NCI-H1105 (cell line): ENCODE results near the gene BAHCC1.

Experiments used
- DNase-seq: peaks from one replicate; lab custom pipeline; 2025; lab: John Stamatoyannopoulos, UW

The BAHCC1 gene

GRCh38 chr17:81367171-81367570, 28.1 kb upstream of the BAHCC1 start:
- no peak for DNase-seq

DNA sequence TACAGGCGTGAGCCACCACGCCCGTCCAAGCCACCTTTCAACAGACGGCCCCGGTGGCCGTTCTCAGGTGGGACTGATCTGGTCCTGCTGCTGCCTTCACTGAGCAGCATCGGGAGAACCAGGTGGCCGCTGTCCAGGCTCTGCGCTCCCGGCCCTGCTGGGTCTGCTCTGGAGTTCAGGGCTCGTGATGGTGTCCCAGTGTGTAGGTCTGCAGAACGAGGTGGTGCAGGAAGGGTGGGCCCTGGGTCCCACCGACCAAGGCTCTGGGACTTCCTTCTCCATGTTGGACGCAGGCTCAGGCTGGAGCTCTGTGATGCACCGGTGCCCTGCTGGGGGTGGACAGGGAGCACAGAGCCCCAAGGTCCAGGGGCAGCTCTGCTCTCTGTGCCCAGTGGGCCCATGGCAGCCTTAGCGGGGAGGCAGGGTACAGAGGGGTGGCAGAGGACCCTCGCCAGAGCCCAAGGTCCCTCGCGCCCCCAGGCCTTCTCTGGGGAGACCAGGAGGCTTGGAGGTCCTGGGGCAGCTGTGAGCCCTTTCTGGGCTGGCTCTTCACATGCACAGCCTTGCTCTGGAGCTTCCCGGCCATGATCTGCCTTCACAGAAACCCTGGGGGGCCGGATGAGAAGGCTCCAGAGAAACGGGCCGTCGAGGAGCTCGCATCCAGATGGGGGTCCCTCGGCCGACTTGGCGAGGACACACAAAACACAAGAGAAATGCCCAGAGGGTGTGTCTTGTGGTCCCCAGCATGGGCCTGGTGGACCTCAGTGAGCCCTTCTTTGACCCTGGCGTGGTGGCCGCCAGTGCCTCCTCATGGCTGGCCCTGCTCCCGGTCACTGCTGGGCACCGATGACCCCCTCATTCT, 26.9 kb upstream of the BAHCC1 start:
- no peak for DNase-seq

- DNase-seq = no peak
Measured at GRCh38 chr17:81370294-81370693, 25.0 kb upstream of the BAHCC1 start.

GRCh38 chr17:81371910-81372760, 23.1 kb upstream of the BAHCC1 start:
- DNase-seq = no peak

GRCh38 chr17:81373536-81374160, 21.6 kb upstream of the BAHCC1 start:
- DNase-seq = no peak

GRCh38 chr17:81374890-81375289, 20.4 kb upstream of the BAHCC1 start:
- no peak for DNase-seq

DNA sequence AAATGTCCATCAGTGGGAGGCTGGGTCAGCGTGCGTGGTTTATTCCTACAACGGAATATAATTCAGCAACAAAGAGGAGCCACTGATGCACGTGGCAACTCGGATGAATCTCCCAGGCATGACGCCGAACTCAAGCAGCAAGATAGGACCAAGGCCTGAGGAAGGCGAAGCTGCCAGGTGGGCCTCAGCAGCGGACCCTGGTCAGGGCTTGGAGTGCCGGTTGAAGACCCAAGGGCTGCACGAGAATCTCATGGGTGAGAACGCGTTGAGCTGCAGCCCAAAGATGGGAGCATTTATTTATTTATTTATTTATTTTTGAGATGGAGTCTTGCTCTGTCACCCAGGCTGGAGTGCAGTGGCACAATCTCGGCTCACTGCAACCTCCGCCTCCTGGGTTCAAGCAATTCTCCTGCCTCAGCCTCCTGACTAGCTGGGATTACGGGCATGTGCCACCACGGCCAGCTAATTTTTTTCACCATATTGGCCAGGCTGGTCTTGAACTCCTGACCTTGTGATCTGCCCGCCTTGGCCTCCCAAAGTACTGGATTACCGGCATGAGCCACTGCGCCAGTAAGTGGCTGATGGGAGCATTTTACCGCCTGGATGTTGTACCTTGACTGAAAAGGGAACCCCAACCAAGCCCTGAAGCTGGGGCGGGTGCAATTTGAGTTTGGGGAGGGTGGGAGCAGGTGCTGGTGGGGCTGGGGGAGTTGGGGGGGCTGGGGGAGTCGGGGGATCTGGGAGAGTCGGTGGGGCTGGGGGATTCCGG, 18.1 kb upstream of the BAHCC1 start:
- DNase-seq = no peak

GRCh38 chr17:81378941-81379511, 16.2 kb upstream of the BAHCC1 start:
- DNase-seq = no peak

DNA sequence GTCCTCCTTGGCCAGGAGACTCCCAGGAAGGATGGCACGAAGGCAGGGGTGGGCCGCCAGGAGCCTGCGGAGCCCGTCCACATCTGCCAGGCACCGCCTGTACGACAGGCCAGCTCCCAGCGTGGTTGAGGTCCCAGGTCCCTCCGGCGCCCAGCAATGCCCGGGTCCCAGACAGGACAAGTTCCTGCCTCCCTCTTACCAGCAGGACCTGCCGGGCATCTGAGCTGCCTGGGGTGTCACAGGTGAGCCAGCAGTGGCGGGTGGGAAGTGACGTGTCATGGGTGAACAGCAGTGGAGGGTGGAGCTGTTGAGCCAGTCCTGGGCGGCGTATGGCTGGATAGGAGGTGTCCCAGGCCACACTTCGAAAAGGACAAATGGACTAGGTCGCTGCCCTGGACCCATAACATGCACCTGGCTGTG, 15.7 kb upstream of the BAHCC1 start:
- no peak for DNase-seq

DNA sequence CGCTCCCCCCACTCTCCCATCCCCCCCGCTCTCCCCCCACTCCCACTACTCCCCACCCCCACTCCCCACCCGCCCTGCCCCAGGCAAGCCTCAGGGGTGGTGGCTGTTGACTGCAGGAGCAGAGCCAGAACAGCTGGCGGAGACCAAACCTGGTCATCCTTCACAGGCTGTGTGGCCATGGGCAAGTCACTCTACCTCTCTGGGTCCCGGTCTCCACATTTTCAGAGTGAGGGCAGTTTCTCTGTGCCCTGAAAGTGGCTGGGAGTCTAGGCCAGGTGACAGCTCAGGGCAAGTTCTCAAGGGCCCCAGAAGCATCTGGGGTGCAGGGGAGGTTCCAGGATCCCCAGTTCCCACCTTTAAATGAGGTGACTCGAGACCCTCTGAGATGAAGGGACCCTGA, 15.1 kb upstream of the BAHCC1 start:
- no peak for DNase-seq

DNA sequence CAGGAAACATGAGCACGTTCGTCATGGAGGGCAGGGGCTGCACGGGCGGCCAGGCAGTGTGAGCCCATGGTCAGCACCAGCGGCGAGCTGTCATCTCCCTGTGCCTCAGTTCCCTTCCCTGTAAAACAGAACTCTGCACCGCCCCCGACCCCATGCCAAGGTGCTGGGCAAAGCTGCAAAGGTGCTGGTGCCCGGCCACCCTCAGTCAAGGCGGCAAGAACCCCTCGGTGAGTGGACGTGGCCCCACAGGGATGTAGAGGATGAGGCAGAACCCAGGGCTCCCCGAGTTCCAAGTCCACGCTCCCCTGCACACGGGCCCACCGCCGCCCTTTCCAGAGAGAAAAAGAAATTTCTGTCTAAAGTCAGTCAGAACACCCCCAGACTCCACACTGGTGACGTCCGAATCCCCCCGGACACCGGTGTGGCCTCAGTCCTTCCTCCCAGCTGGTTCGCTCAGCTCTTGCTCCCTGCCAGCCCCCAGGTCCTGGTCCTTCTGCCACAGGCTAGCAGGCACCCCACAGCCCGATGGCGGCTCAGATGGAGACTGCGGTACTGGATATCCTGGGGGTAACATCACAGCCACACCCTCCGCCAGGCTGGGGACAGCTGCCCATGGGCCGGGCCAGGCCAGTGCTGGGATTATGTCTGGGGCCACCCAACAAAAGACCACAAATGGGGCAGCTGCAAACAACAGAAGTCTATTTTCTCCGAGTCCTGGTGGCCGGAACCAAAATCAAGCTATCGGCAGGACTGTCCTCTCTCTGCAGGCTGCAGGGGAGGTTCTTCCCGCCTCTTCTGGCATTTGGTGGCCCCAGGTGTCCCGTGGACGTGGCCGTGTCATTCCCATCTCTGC, 14.4 kb upstream of the BAHCC1 start:
- DNase-seq = no peak

- no peak for DNase-seq
Measured at GRCh38 chr17:81381632-81382577, 13.4 kb upstream of the BAHCC1 start.

DNA sequence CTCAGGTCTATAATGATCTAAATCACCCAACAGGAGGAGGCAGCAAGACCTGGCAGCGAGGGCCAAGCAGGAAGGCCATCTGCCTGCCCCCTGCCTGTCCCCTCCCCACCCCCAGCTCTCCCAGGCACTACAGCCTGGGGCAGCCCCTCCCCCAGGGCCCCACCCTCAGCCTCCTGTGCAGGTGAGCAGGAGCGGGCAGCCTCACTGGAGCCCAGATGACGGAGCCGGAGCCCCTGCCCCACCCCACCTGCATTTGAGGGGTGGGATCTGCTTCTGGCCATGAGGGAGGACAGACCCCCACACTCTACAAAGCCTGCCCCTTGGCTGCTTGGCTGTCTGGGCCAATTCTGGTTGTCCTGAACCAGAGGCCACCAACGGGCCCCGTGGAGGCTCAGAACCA, 12.4 kb upstream of the BAHCC1 start:
- DNase-seq = no peak

DNA sequence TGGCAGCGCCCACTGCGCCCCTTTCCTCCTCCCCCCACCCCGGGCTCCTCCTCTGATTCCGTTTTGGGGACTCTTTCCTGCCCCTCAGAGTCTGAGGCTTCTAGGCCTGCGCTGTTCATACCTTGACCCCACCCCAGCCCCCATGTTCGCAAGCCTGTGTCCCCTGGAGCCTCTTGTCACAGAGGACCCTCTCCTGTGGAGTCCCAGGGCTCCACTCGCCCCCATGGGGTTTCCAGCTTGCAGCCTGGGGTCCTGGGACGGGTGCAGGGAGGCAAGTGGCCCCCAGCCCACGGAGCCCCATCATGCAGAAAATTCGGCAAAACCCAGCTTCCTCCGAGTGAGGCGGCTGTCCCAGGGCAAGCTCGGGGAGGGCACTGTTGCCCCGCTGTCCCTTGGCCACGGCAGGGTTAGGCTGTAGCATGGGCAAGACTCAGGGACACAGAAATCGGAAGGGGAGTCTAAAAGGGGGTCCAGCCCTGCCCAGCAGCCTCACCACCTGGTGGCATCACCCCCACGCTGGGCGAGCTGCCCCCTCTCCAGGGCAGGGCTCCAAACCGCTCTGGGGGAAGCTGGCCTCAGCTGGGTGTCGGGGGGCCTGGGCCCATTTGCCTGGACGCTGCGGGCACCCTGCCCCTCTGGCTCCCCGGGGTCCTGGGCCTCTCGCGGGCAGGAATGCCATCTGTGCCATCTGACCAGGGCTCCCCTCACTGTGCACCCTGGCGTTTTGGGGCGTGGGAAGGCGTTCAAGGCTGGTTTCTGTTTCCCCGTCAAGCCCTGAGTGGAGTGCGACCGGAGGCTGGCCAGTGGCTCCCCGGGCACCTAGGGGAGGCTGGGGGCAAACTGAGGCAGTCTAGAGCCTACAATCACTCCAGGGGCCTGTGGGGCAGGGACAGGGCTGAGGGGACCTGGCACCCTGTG, 11.5 kb upstream of the BAHCC1 start:
- DNase-seq = no peak

DNA sequence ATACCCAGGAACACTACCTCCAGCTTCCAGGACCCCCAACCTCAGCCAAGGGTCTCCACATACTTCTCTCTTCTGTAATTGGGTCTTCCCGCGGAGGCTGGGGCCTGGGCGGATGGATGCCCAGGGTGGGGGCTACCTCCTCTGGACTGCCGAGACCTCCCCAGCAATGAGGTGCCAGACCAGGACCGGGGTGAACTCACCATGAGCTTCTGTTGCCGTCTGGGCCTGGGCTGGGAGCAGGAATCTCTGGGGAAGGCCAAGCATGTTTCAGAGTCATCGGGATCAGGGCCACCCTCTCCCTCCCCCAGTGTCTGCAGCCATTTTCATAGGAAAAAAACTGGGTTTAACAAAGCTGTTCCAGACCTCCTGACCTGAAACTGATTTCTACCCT, 10.3 kb upstream of the BAHCC1 start:
- no peak for DNase-seq

DNA sequence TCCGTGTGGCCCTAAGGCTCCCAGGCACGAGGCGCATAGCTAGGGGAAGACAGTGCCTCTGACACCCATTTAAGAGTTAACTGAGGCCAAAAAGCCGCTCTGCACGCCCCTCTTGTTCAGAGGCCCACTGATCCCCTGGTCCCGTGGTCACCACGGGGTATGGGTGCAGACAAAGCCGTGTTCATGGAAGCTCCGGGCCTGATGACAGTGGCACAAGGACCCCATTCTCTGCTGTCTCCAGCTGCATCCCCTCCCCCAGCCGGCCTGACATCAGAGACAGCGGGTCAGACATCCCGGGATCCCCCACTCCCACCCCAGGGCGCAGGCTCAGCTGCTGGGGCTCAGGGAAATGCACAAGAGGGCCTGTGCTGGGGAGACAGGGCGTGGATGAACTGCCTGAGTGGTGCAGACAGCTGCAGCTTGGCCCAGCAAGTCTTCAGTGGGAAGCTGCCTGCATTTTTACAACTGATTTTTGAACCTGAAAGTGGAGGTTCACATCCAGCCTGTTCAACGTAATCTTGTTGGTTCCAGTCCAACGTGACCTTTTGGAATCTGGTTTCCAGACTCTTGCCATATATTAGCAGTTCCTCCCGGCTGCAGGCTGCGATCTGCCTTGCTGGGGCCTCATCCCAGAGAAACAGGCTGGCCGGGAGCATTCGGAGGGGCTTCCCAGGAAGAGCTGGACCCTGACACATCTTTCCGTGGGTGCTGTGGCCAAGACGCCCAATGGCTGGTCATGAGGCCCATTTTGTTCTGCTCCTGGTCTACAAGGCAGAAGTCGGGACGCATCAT, 9.7 kb upstream of the BAHCC1 start:
- DNase-seq = no peak

GRCh38 chr17:81386141-81386645, 9.1 kb upstream of the BAHCC1 start:
- DNase-seq = no peak
